HFFc6 (cell line): ENCODE results near the gene TMEM229B. TPM values are rescaled to one million over a fixed set of nuclear protein-coding genes. Genes with fewer than 3 reads are reported as not detected.

Experiments used
- DNase-seq: peaks from one replicate; pipeline ENCODE4 v3.0.0-alpha.2; 2018
- H3K27ac Mint-ChIP-seq: 2 replicates; pipeline ENCODE4 v1.8.0; 2020; ENCODE audit warnings: mild to moderate bottlenecking, mixed read lengths
- H3K27me3 Mint-ChIP-seq: 2 replicates; pipeline ENCODE4 v1.8.0; 2021; ENCODE audit warnings: mild to moderate bottlenecking, moderate library complexity, mixed read lengths; ENCODE audit not compliant: insufficient read depth
- H3K36me3 Mint-ChIP-seq: 2 replicates; pipeline ENCODE4 v1.8.0; 2021; ENCODE audit warnings: low read depth, mixed read lengths
- H3K4me1 Mint-ChIP-seq: 2 replicates; pipeline ENCODE4 v1.8.0; 2020; ENCODE audit warnings: low read depth, mixed read lengths
- H3K4me3 Mint-ChIP-seq: 2 replicates; pipeline ENCODE4 v1.8.0; 2020; ENCODE audit warnings: mild to moderate bottlenecking, moderate library complexity, mixed read lengths
- H3K9me3 Mint-ChIP-seq: 2 replicates; pipeline ENCODE4 v1.8.0; 2020; ENCODE audit warnings: mild to moderate bottlenecking, mixed read lengths
- total RNA-seq, 6 experiments: library from RNA; stranded (reverse); fragmentation: NEBNext Ultra II Directional; extraction: Animal tissue kit (Norgen Biotek cat#: 25700); gene quantifications; 2 replicates in 1 of 6; 3 replicates in 5 of 6; pipeline ENCODE4 v1.2.3, GENCODE V29; 2021
- TF ChIP-seq, protein P1 (sequence below): fragments of 200-600 bp; sonication (generic); IDR thresholded peaks from 2 replicates; pipeline ENCODE4 v1.5.0; 2021; ENCODE audit warnings: antibody characterized with exemption, mild to moderate bottlenecking

Gene TMEM229B
- total RNA-seq, 6 experiments from 2014 or later: 0.06 to 0.38 (median 0.20) TPM

DNA sequence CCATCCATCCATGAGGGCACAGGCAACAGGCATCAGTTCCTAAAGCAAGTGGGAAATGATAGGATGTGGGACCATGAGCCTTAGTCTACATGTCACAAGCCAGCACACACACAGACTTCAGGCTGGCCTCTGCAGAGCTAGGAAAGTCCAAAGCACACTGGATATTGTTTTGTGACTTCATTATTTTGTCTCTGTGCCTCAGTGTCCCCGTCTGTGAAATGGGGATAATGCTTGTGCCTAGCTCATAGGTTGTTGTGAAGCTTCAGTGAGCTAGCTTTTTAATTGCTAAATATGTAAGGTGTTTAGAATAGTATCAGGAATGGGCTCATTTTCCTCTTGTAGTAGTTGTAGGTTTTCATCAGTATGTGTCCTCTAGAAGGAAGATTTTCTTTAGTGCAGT, 49.6 kb downstream of the TMEM229B start:
- no peak for DNase-seq
- Mint-ChIP-seq H3K36me3 (no peaks in the 10 kb centered on the region), H3K4me1 (peaks cover 3% of the 10 kb centered on the region; the same call in 1 of the 2 replicates), H3K4me3 (no peak overlapping the region), H3K9me3 (no peaks in the 10 kb centered on the region), H3K27me3 (peaks cover 57% of the 10 kb centered on the region), H3K27ac (no peak overlapping the region)
- TF ChIP-seq, protein P1, sequence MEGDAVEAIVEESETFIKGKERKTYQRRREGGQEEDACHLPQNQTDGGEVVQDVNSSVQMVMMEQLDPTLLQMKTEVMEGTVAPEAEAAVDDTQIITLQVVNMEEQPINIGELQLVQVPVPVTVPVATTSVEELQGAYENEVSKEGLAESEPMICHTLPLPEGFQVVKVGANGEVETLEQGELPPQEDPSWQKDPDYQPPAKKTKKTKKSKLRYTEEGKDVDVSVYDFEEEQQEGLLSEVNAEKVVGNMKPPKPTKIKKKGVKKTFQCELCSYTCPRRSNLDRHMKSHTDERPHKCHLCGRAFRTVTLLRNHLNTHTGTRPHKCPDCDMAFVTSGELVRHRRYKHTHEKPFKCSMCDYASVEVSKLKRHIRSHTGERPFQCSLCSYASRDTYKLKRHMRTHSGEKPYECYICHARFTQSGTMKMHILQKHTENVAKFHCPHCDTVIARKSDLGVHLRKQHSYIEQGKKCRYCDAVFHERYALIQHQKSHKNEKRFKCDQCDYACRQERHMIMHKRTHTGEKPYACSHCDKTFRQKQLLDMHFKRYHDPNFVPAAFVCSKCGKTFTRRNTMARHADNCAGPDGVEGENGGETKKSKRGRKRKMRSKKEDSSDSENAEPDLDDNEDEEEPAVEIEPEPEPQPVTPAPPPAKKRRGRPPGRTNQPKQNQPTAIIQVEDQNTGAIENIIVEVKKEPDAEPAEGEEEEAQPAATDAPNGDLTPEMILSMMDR: no peak

DNA sequence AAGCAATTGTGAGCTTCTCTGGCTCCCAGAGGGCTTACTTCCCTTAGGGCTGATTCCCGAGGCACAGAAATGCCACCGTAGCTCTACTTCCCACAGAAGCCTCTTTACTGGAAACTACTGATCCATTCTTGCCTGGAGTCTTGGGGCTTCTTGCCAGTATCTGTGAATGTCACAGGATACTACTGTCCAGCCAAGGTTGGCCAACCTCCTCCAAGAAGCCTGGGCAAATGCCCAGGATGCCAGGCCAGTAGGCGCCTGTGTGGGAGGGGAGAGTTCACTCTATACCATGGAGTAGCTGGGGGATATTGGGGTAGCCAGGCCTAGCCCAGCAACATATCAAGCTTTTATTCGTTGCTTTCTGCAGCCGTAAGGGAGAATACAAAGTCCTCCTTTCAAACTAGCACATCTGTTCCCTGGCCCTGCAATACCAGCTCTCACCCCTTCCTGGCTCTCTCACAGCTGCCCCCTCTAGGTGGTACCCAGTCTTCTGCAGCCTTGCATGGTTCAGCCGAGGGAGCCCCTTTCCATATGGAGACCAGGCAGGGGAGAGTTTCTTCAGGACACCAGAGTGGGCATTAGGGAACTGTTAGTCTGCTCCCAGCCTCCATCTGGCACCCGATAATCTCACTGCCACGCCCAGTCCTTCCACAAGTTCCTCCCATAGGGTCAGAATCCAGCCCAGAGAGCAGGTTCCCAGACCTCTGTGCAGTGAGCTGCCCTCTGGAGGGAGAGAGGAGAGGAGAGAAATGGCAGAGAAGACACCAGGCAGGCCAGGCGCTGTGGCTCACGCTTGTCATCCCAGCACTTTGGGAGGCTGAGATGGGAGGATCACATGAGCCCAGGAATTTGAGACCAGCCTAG, 52.3 kb downstream of the TMEM229B start:
- H3K27ac Mint-ChIP-seq: no peak overlapping the region
- no peaks in the 10 kb centered on the region for H3K36me3 Mint-ChIP-seq

DNA sequence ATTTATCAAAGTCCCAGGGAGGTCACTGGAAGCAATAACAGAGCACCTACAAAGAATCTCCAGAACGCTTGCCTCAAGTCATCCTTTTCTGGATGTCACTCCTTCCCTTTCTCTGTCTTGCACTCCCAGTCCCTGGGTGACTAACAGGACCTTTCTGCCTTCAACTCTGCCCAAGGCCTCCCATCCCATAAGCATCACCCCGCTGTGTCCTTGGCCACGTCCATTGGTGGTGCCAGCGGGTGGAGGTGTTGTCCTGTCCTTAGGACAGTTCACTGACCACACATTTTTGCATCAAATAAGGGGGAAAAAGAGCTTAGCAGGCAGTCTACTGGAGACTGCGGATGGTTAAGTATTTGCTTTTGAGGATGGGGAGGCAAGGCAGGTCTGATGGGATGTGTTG, 52.9 kb downstream of the TMEM229B start:
- Mint-ChIP-seq H3K36me3 (no peaks in the 10 kb centered on the region), H3K27ac (no peak overlapping the region), H3K9me3 (no peaks in the 10 kb centered on the region), H3K27me3 (peaks cover 53% of the 10 kb centered on the region), H3K4me3 (no peak overlapping the region), H3K4me1 (no peaks in the 10 kb centered on the region)
- DNase-seq: no peak
- TF ChIP-seq, protein P1: no peak

More for the DNA sequence above, 52.3 kb downstream of the TMEM229B start:
- peaks cover 49% of the 10 kb centered on the region for H3K27me3 Mint-ChIP-seq
- H3K4me3 Mint-ChIP-seq: no peak overlapping the region
- no peaks in the 10 kb centered on the region for H3K4me1 Mint-ChIP-seq
- no peaks in the 10 kb centered on the region for H3K9me3 Mint-ChIP-seq
- TF ChIP-seq, protein P1: no peak
- no peak for DNase-seq

DNA sequence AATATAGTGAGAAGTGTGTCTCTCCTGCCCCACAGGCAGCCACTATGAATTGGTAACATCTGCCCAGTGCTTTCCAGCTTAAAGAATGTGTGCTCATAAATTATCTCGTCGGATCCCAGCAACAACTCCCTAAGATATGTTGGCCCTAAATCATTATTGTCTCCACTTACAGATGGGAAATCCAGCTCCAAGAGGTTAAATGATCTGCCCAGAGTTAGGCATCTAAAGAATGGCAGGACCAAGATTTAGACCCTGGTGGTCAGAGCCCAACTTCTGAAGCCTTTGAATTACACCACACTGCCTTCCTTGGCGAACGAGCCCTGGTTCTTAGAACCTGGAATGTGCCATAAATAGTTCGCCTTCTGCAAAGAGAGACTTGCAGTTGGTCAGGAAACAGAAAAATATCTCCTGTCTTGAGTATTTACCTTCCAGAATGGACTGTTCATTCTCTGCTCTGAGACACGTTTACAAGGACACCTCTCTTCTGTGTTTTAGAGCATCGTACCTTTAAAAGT, 56.4 kb downstream of the TMEM229B start:
- DNase-seq: no peak
- TF ChIP-seq, protein P1: no peak
- Mint-ChIP-seq H3K36me3 (no peaks in the 10 kb centered on the region), H3K4me3 (no peak overlapping the region), H3K9me3 (no peaks in the 10 kb centered on the region), H3K27ac (no peak overlapping the region), H3K4me1 (peaks cover 24% of the 10 kb centered on the region), H3K27me3 (peaks cover 36% of the 10 kb centered on the region)

DNA sequence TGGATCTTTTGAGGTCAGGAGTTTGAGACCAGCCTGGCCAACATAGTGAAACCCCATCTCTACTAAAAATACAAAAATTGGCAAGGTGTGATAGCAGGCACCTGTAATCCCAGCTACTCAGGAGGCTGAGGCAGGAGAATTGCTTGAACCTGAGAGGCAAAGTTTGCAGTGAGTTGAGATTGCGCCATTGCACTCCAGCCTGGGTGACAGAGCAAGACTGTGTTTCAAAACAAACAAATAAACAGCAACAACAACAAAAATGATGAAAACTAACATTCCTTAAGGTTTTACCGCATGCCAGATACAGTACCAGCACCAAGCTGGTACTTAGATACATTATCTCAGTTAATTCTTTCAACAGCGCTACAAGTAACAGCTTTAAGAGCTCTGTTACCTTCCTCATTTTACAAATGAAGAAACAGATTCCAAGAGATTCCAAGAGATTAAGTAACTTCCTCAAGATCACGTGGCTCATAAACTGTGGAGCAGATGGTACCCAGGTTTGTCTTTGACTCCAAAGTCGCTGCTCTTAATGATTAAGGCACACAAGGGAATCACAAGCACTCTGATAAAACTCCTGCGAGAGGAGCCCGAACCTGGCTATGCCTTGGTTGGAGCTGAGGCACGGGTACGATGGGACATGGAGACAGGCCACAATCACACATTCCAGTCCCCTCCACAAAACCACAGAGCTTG, 58.9 kb downstream of the TMEM229B start:
- Mint-ChIP-seq H3K4me1 (peaks cover 29% of the 10 kb centered on the region), H3K9me3 (no peaks in the 10 kb centered on the region), H3K27me3 (peaks cover 27% of the 10 kb centered on the region), H3K27ac (no peak overlapping the region), H3K36me3 (no peaks in the 10 kb centered on the region), H3K4me3 (no peak overlapping the region)
- no peak for DNase-seq
- TF ChIP-seq, protein P1: no peak
